ENCODE measurements around the gene C1S.

- no peak for TF ChIP-seq CTCF (IDR thresholded peaks at IDR 0.05)
- no peak for TF ChIP-seq POLR2A (IDR thresholded peaks at IDR 0.05)
Measured at GRCh38 chr12:7032990-7033389, 27.5 kb upstream of the C1S start.

Data from lower leg skin (tissue), 3 donors.